Ovary (tissue), 3 donors: ENCODE measurements around the gene RGS5.

ENCODE experiments used
- EP300 ChIP-seq: sonication (generic); formaldehyde crosslinking; IDR thresholded peaks from one replicate; pipeline ENCODE4 v1.6.1; 2017; ENCODE audit warnings: antibody characterized with exemption
- POLR2A ChIP-seq: fragments of 450-650 bp; IDR thresholded peaks from one replicate; pipeline ENCODE4 v1.6.1; 2017; ENCODE audit warnings: antibody characterized with exemption, mild to moderate bottlenecking, moderate library complexity
- TF ChIP-seq, protein P1 (sequence below), 3 donors: fragments of 450-650 bp in 2 of 3; fragments of 200-600 bp in 1 of 3; IDR thresholded peaks; one replicate each; pipeline versions ENCODE4 v1.5.1 to v1.8.0; 2016 to 2022; ENCODE audit warnings: antibody characterized with exemption in 3 of 3, mild to moderate bottlenecking in 1 of 3
- donor health status: DM: no; HTN: no; CAD: no.

- TF ChIP-seq, protein P1, sequence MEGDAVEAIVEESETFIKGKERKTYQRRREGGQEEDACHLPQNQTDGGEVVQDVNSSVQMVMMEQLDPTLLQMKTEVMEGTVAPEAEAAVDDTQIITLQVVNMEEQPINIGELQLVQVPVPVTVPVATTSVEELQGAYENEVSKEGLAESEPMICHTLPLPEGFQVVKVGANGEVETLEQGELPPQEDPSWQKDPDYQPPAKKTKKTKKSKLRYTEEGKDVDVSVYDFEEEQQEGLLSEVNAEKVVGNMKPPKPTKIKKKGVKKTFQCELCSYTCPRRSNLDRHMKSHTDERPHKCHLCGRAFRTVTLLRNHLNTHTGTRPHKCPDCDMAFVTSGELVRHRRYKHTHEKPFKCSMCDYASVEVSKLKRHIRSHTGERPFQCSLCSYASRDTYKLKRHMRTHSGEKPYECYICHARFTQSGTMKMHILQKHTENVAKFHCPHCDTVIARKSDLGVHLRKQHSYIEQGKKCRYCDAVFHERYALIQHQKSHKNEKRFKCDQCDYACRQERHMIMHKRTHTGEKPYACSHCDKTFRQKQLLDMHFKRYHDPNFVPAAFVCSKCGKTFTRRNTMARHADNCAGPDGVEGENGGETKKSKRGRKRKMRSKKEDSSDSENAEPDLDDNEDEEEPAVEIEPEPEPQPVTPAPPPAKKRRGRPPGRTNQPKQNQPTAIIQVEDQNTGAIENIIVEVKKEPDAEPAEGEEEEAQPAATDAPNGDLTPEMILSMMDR (IDR thresholded peaks at IDR 0.05): no peak
- TF ChIP-seq POLR2A: no peak
- TF ChIP-seq EP300: no peak
Observed at GRCh38 chr1:163107655-163108054, 95.1 kb downstream of the RGS5 start.
